ENCODE measurements around the gene USP37. TPM values are rescaled to one million over a fixed set of nuclear protein-coding genes. Genes with fewer than 3 reads are reported as not detected.

Gene USP37
- total and polyA plus RNA-seq, 2 of the 4 experiments (the other 2 are of a cell fraction) = 1.6 to 6.5 TPM

GRCh38 chr2:218518876-218519275 is 49.3 kb downstream of the USP37 start:
- peaks cover 0 to under 1% of the 10 kb centered on the region in 2 experiments; a peak in 2 of 4 replicates for H3K79me1 ChIP-seq (ENCODE audit: low read depth in 1 of 2, low read length in 2 of 2)
- H3K27ac ChIP-seq (ENCODE audit: insufficient read depth, low read length) = no peak overlapping the region
- in situ Hi-C loops (cut with MboI; ENCODE audit: low sequenced_read_pairs) (no loop called here), dilution Hi-C loops (cut with HindIII; ENCODE audit: low sequenced_read_pairs, unreplicated experiment) (no loop called here), intact Hi-C loops (cut with micrococcal nuclease) (no loop called here)
- H4K91ac ChIP-seq (ENCODE audit: insufficient read depth, low read depth, low read length) = no peak overlapping the region
- no peak overlapping the region for H3K14ac ChIP-seq (replicated peaks; ENCODE audit: low read depth, low read length)
- no peak overlapping the region for H2BK120ac ChIP-seq (ENCODE audit: low read depth, low read length)
- TF ChIP-seq BHLHE40 (IDR thresholded peaks at IDR 0.05; ENCODE audit: low read depth, low read length) (no peak), MAFK (IDR thresholded peaks at IDR 0.05; ENCODE audit: low read depth, low read length) (no peak), RCOR1 (IDR thresholded peaks at IDR 0.05; ENCODE audit: insufficient replicate concordance, low read length) (no peak), FOS (IDR thresholded peaks at IDR 0.05; ENCODE audit: low read depth, low read length) (no peak), NFE2L2 (IDR thresholded peaks at IDR 0.05; ENCODE audit: low read depth, low read length) (no peak), RAD21 (IDR thresholded peaks at IDR 0.05; ENCODE audit: low read length) (no peak), ELK1 (IDR thresholded peaks at IDR 0.05; ENCODE audit: borderline replicate concordance, low read depth, low read length) (no peak), CTCF (conservative IDR thresholded peaks at IDR 0.05; ENCODE audit: low read depth, low read length) (no peak), CEBPB (IDR thresholded peaks at IDR 0.05; ENCODE audit: low read depth, low read length) (no peak), SMC3 (IDR thresholded peaks at IDR 0.05; ENCODE audit: low read depth, low read length) (no peak), CHD1 (IDR thresholded peaks at IDR 0.05; ENCODE audit: low read depth, low read length) (no peak)
- H3K23ac ChIP-seq (ENCODE audit: low read depth, low read length) = no peak overlapping the region
- H4K20me1 ChIP-seq (ENCODE audit: insufficient read depth, low read length) = no peaks in the 10 kb centered on the region
- H2AFZ ChIP-seq (replicated peaks; ENCODE audit: low read length, poor library complexity) = no peak overlapping the region
- H3K9me3 ChIP-seq (ENCODE audit: control insufficient read depth, insufficient read depth, low read length) = no peaks in the 10 kb centered on the region
- H2BK15ac ChIP-seq (ENCODE audit: low read depth, low read length) = no peak overlapping the region
- ChIA-PET POLR2A (ENCODE audit: unreplicated experiment) (no interaction called here), CTCF (no interaction called here)
- DNase-seq = no peak
- H2BK20ac ChIP-seq (ENCODE audit: low read depth, low read length) = no peak overlapping the region
- H3K36me3 ChIP-seq (ENCODE audit: control insufficient read depth, insufficient read depth, low read length) = peaks cover 7% of the 10 kb centered on the region
- no peak overlapping the region for H4K8ac ChIP-seq (ENCODE audit: low read depth in 2 of 2, low read length in 2 of 2)
- H2AK9ac ChIP-seq (replicated peaks; ENCODE audit: low read depth, low read length, poor library complexity) = no peak overlapping the region
- H2AK5ac ChIP-seq (ENCODE audit: low read depth, low read length) = no peak overlapping the region
- no peak overlapping the region for H3K4me2 ChIP-seq (ENCODE audit: low read depth, low read length)
- H4K5ac ChIP-seq (ENCODE audit: low read depth, low read length) = no peak overlapping the region
- no peak overlapping the region for H3K18ac ChIP-seq (ENCODE audit: low read depth, low read length)
- no peak overlapping the region for H2BK5ac ChIP-seq (ENCODE audit: low read depth, low read length, poor library complexity, severe bottlenecking)
- H3K4ac ChIP-seq (ENCODE audit: low read depth, low read length) = no peak overlapping the region
- no peak overlapping the region for H3K56ac ChIP-seq (ENCODE audit: extremely low read depth, insufficient read depth, low read length)
- H3K27me3 ChIP-seq (ENCODE audit: control insufficient read depth, insufficient read depth, low read length) = no peaks in the 10 kb centered on the region
- no peaks in the 10 kb centered on the region; the same call in 1 of the 2 replicates for H3K9me1 ChIP-seq (ENCODE audit: insufficient read depth, low read length)
- WGBS, 2 experiments (ENCODE audit: extremely low coverage in 2 of 2, insufficient read length in 1 of 2) = no CpG with 5 or more reads among the region's 1 CpG
- no peak overlapping the region for H3K4me3 ChIP-seq (ENCODE audit: insufficient read depth, low read depth, low read length)
- H3K4me1 ChIP-seq (ENCODE audit: control insufficient read depth, insufficient read depth, low read length) = no peaks in the 10 kb centered on the region
- ATAC-seq (ENCODE audit: low read depth) = no peak
- no peak overlapping the region for H3K9ac ChIP-seq (ENCODE audit: low read depth, low read length)
- no TSS peak for BruUV-seq (replicated peaks)

All from IMR-90 (cell line).